DND-41 (cell line): ENCODE results near the gene TMPRSS11E.

Experiments used
- ATAC-seq: fragments of 200-7000 bp; cut with Tn5 transposase; 3 replicates; pipeline ENCODE4 v1.9.1; 2021; ENCODE audit warnings: low read depth; ENCODE audit not compliant: insufficient read depth
- DNase-seq: peaks from one replicate; pipeline ENCODE4 v3.0.0-alpha.2; 2020
- H2AFZ ChIP-seq: 2 replicates; pipeline ENCODE4 v1.6.0; 2012; ENCODE audit warnings: low read depth, low read length
- H3K27ac ChIP-seq: 2 replicates; pipeline ENCODE4 v1.5.1; 2012; ENCODE audit warnings: low read length, inconsistent platforms
- H3K27me3 ChIP-seq: fragments of 200-600 bp; sonication (generic); 2 replicates; pipeline ENCODE4 v1.6.0; 2012; ENCODE audit warnings: low read length, mild to moderate bottlenecking, inconsistent platforms; ENCODE audit not compliant: insufficient read depth, poor library complexity
- H3K36me3 ChIP-seq: 2 replicates; pipeline ENCODE4 v1.5.1; 2012; ENCODE audit warnings: low read length, inconsistent platforms; ENCODE audit not compliant: insufficient read depth
- H3K4me1 ChIP-seq: 2 replicates; pipeline ENCODE4 v1.5.1; 2012; ENCODE audit warnings: mild to moderate bottlenecking, low read length; ENCODE audit not compliant: insufficient read depth
- H3K4me2 ChIP-seq: 2 replicates; pipeline ENCODE4 v1.6.0; 2012; ENCODE audit warnings: mild to moderate bottlenecking, moderate library complexity, low read length, inconsistent platforms; ENCODE audit not compliant: insufficient read depth
- H3K4me3 ChIP-seq, 2 experiments: fragments of 200-600 bp in 1 of 2; shearing (Covaris generic) in 1 of 2; 2 replicates each; pipeline ENCODE4 v1.5.1; 2012 to 2016; ENCODE audit warnings: inconsistent platforms in 2 of 2, low read length in 2 of 2, mild to moderate bottlenecking in 2 of 2, low read depth in 1 of 2, moderate library complexity in 1 of 2
- H3K79me2 ChIP-seq: 2 replicates; pipeline ENCODE4 v1.6.0; 2012; ENCODE audit warnings: low read length, inconsistent platforms; ENCODE audit not compliant: insufficient read depth
- H3K9ac ChIP-seq: 2 replicates; pipeline ENCODE4 v1.6.0; 2012; ENCODE audit warnings: low read depth, mild to moderate bottlenecking, inconsistent platforms, low read length, moderate library complexity
- H3K9me3 ChIP-seq: 2 replicates; pipeline ENCODE4 v1.5.1; 2012; ENCODE audit warnings: low read length, moderate library complexity, mild to moderate bottlenecking, inconsistent platforms; ENCODE audit not compliant: insufficient read depth, severe bottlenecking
- H4K20me1 ChIP-seq: 2 replicates; pipeline ENCODE4 v1.6.0; 2012; ENCODE audit warnings: low read length; ENCODE audit not compliant: insufficient read depth
- CTCF ChIP-seq: IDR thresholded peaks from 2 replicates; pipeline ENCODE4 v1.5.1; 2012; ENCODE audit warnings: borderline replicate concordance, low read length, moderate library complexity, mild to moderate bottlenecking; ENCODE audit not compliant: poor library complexity, severe bottlenecking; ENCODE audit errors: extremely low read depth
- EZH2 ChIP-seq: IDR thresholded peaks from 3 replicates; pipeline ENCODE4 v1.6.1; 2012; ENCODE audit warnings: borderline replicate concordance, low read depth, mild to moderate bottlenecking, moderate library complexity, low read length, inconsistent platforms; ENCODE audit not compliant: severe bottlenecking

Gene TMPRSS11E

DNA sequence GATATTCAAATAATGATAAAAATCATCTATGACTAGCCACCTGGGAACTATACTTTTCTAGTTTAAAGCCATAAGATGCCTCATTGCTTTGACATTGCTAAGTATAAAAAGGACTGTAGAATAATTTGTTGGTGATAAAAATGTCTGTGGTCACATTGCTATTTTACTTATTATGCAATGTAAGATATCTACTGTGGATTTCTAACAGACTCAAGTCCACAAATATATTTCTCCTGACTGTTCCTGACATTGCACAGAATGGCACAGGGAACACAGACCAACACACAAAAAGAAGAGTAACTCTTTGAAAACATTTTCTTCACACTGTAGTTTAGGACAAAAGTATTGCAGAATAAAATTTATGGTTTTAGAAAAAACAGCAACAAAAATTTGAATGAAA lies 2.2 kb upstream of the TMPRSS11E start:
- Histone ChIP-seq H3K27ac (no peak overlapping the region), H3K27me3 (peaks cover 3% of the 10 kb centered on the region), H3K79me2 (no peaks in the 10 kb centered on the region), H3K4me2 (no peak overlapping the region), H3K4me3 (no peak overlapping the region), H2AFZ (no peak overlapping the region), H3K9me3 (no peaks in the 10 kb centered on the region), H4K20me1 (no peaks in the 10 kb centered on the region), H3K9ac (no peak overlapping the region), H3K36me3 (no peaks in the 10 kb centered on the region), H3K4me1 (no peaks in the 10 kb centered on the region)
- ATAC-seq (no peak), DNase-seq (no peak)
- TF ChIP-seq CTCF = no peak
- TF ChIP-seq EZH2 = no peak

GRCh38 chr4:68451246-68452211 lies 4.3 kb downstream of the TMPRSS11E start:
- H3K9ac ChIP-seq = no peak overlapping the region
- H3K4me1 ChIP-seq = no peaks in the 10 kb centered on the region

DNA sequence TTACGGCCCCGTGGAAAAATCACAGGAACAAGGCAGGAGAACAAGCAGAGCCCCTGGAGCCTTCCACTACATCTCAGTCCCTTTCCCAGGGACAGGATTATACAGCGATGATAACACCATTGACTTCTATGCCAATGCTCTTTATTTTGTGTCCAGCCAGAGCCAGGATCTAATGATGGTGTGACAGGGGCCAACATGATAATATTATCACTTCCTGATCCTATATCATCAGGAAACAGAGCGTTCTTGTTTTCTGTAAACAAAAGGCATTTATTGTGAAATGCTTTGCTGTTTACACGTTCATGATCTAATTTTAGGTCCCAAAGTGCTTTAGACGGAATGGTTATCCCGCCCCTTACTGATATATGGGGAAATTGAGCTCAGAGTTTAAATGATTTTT lies 12.8 kb downstream of the TMPRSS11E start:
- Histone ChIP-seq H3K4me1 (no peaks in the 10 kb centered on the region), H3K27ac (no peak overlapping the region), H4K20me1 (no peaks in the 10 kb centered on the region), H2AFZ (no peak overlapping the region), H3K9ac (no peak overlapping the region), H3K4me3 (no peak overlapping the region), H3K36me3 (no peaks in the 10 kb centered on the region), H3K9me3 (no peaks in the 10 kb centered on the region), H3K4me2 (no peak overlapping the region), H3K27me3 (no peaks in the 10 kb centered on the region), H3K79me2 (no peaks in the 10 kb centered on the region)
- DNase-seq = no peak
- no peak for ATAC-seq
- no peak for TF ChIP-seq CTCF
- TF ChIP-seq EZH2 = no peak

More at GRCh38 chr4:68451246-68452211, 4.3 kb downstream of the TMPRSS11E start:
- no peaks in the 10 kb centered on the region for H3K27me3 ChIP-seq
- DNase-seq (no peak), ATAC-seq (no peak)
- H3K36me3 ChIP-seq = no peaks in the 10 kb centered on the region
- H3K4me2 ChIP-seq = no peak overlapping the region
- no peaks in the 10 kb centered on the region for H3K9me3 ChIP-seq
- no peaks in the 10 kb centered on the region for H4K20me1 ChIP-seq
- H3K4me3 ChIP-seq = no peak overlapping the region
- no peaks in the 10 kb centered on the region for H3K79me2 ChIP-seq
- H2AFZ ChIP-seq = no peak overlapping the region
- TF ChIP-seq CTCF (no peak), EZH2 (no peak)
- no peak overlapping the region for H3K27ac ChIP-seq
